Spleen (tissue), 7 donors: ENCODE measurements around the gene TCERG1.

Source experiments
- CTCF ChIP-seq, 11 experiments: fragments of 200-600 bp in 7 of 11; fragments of 450-650 bp in 4 of 11; sonication (generic) in 4 of 11; IDR thresholded peaks in 8 of 11; conservative IDR thresholded peaks in 3 of 11; 1 replicate in 7 of 11; 2 replicates in 4 of 11; pipeline versions ENCODE4 v1.4.0 to v1.8.0; 2016 to 2021; ENCODE audit warnings: antibody characterized with exemption in 11 of 11, inconsistent platforms in 4 of 11, mild to moderate bottlenecking in 1 of 11
- POLR2A ChIP-seq, 3 donors: fragments of 450-650 bp; IDR thresholded peaks; one replicate each; pipeline ENCODE4 v1.5.1; 2017; ENCODE audit warnings: antibody characterized with exemption in 3 of 3, mild to moderate bottlenecking in 1 of 3
- donor health status: DM: no; HTN: no; CAD: no; lungs with moderate emphysema.
- donor health status: DM: no; HTN: no; CAD: no.
- donor health status: DM: no; HTN: no; CAD: no.

DNA sequence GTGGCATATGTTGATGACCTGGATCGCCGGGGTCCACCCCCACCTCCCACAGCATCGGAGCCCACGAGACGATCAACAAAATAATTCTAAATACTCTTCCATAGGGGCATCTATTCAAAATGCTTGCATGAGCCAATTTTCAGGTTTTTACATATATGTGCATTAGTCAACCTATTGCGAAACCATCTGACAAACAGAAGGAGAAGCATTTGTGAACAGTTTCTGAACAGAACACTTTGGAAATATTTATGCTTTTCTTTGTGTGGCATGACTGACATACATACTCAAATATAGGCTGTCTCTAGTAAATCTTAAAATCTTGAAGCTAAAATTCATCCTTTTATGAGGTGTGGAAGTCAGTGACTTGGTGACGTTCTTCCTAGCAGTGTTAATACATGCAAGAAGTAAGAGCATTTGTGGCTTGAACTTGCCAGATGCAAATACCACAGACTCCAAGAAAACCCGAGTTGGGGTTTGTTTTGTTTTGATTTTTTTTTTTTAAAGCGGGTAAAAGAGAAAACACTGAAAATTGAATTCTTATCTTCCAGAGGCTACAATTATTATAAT, 63.5 kb downstream of the TCERG1 start:
- TF ChIP-seq CTCF (IDR thresholded peaks at IDR 0.05 in 8 of 11, conservative IDR thresholded peaks at IDR 0.05 in 3 of 11) = no peak
- TF ChIP-seq POLR2A (IDR thresholded peaks at IDR 0.05) = no peak
